TTC549 (cell line): ENCODE measurements around the gene TVP23A.
"Not testable (repeated sequence)": the region's sequence is repeated elsewhere in the genome, so short reads cannot be mapped to it uniquely, and the experiment has no call there.

Source experiments
- FAIRE-seq: peaks from 2 replicates; lab custom pipeline; 2012; peaks lifted over from hg19 to GRCh38; lab: Jason Lieb, UNC

The TVP23A gene

GRCh38 chr16:10791048-10791447 is 27.5 kb downstream of the TVP23A start:
- FAIRE-seq, result no peak

GRCh38 chr16:10788630-10789029 is 30.0 kb downstream of the TVP23A start:
- not testable (repeated sequence) for FAIRE-seq

GRCh38 chr16:10787304-10787703 is 31.3 kb downstream of the TVP23A start:
- no peak for FAIRE-seq

- FAIRE-seq, result no peak
These were observed 36.0 kb downstream of the TVP23A start for GRCh38 chr16:10782628-10783027.

GRCh38 chr16:10780628-10781027 is 38.0 kb downstream of the TVP23A start:
- no peak for FAIRE-seq

GRCh38 chr16:10779908-10780307 is 38.7 kb downstream of the TVP23A start:
- FAIRE-seq, result not testable (repeated sequence)

- FAIRE-seq, result no peak
These were observed 41.2 kb downstream of the TVP23A start for GRCh38 chr16:10777356-10777755.

GRCh38 chr16:10776923-10777322 is 41.7 kb downstream of the TVP23A start:
- FAIRE-seq, result not testable (repeated sequence)

- FAIRE-seq, result no peak
These were observed 42.3 kb downstream of the TVP23A start for GRCh38 chr16:10776280-10776679.

- FAIRE-seq, result no peak
These were observed 47.7 kb downstream of the TVP23A start for GRCh38 chr16:10770907-10771306.

GRCh38 chr16:10769381-10769780 is 49.2 kb downstream of the TVP23A start:
- no peak for FAIRE-seq

GRCh38 chr16:10767127-10767526 is 51.5 kb downstream of the TVP23A start:
- no peak for FAIRE-seq

- FAIRE-seq, result no peak
These were observed 52.8 kb downstream of the TVP23A start for GRCh38 chr16:10765772-10766171.

- no peak for FAIRE-seq
These were observed 55.1 kb downstream of the TVP23A start for GRCh38 chr16:10763456-10763855.

- FAIRE-seq, result no peak
These were observed 56.1 kb downstream of the TVP23A start for GRCh38 chr16:10762336-10763016.

GRCh38 chr16:10761373-10761772 is 57.2 kb downstream of the TVP23A start:
- no peak for FAIRE-seq

GRCh38 chr16:10760858-10761257 is 57.7 kb downstream of the TVP23A start:
- no peak for FAIRE-seq

GRCh38 chr16:10756574-10756973 is 62.0 kb downstream of the TVP23A start:
- no peak for FAIRE-seq

GRCh38 chr16:10754941-10755340 is 63.7 kb downstream of the TVP23A start:
- no peak for FAIRE-seq

GRCh38 chr16:10753670-10754069 is 64.9 kb downstream of the TVP23A start:
- FAIRE-seq, result no peak

- no peak for FAIRE-seq
These were observed 65.6 kb downstream of the TVP23A start for GRCh38 chr16:10752843-10753523.

GRCh38 chr16:10751291-10751697 is 67.3 kb downstream of the TVP23A start:
- no peak for FAIRE-seq

GRCh38 chr16:10750793-10751192 is 67.8 kb downstream of the TVP23A start:
- no peak for FAIRE-seq

- FAIRE-seq, result no peak
These were observed 72.8 kb downstream of the TVP23A start for GRCh38 chr16:10745841-10746240.
